Lower leg skin (tissue), 3 donors: Measurements from ENCODE around the gene ZNF296.

Source experiments
- POLR2A ChIP-seq, 2 donors: fragments of 450-650 bp; IDR thresholded peaks; one replicate each; pipeline ENCODE4 v1.6.1; 2016 to 2017; ENCODE audit warnings: antibody characterized with exemption in 2 of 2, mild to moderate bottlenecking in 1 of 2, moderate library complexity in 1 of 2
- TF ChIP-seq, protein P1 (sequence below), 3 donors: fragments of 450-650 bp; IDR thresholded peaks; one replicate each; pipeline ENCODE4 v1.5.1; 2016; ENCODE audit warnings: antibody characterized with exemption in 3 of 3, mild to moderate bottlenecking in 3 of 3, moderate library complexity in 2 of 3

- TF ChIP-seq, protein P1, sequence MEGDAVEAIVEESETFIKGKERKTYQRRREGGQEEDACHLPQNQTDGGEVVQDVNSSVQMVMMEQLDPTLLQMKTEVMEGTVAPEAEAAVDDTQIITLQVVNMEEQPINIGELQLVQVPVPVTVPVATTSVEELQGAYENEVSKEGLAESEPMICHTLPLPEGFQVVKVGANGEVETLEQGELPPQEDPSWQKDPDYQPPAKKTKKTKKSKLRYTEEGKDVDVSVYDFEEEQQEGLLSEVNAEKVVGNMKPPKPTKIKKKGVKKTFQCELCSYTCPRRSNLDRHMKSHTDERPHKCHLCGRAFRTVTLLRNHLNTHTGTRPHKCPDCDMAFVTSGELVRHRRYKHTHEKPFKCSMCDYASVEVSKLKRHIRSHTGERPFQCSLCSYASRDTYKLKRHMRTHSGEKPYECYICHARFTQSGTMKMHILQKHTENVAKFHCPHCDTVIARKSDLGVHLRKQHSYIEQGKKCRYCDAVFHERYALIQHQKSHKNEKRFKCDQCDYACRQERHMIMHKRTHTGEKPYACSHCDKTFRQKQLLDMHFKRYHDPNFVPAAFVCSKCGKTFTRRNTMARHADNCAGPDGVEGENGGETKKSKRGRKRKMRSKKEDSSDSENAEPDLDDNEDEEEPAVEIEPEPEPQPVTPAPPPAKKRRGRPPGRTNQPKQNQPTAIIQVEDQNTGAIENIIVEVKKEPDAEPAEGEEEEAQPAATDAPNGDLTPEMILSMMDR (IDR thresholded peaks at IDR 0.05) = no peak
- TF ChIP-seq POLR2A (IDR thresholded peaks at IDR 0.05) = no peak
Observed at GRCh38 chr19:45086480-45086879, 10.2 kb upstream of the ZNF296 start.
